ENCODE measurements around the gene CHST11.

CHST11 gene

GRCh38 chr12:104434129-104434528 lies 22.6 kb upstream of the CHST11 start:
- Histone ChIP-seq H3K79me2 (ENCODE audit: control insufficient read depth, low read length) (no peaks in the 10 kb centered on the region), H3K4me3 (ENCODE audit: low read length) (no peak overlapping the region), H3K9me2 (replicated peaks; ENCODE audit: control insufficient read depth, low read length) (no peaks in the 10 kb centered on the region), H4K20me1 (ENCODE audit: control insufficient read depth, insufficient read depth, low read depth, low read length) (no peaks in the 10 kb centered on the region), H3F3A (ENCODE audit: control insufficient read depth, insufficient read depth) (no peaks in the 10 kb centered on the region), H3K4me2 (ENCODE audit: low read length) (no peak overlapping the region), H3K4me1 (ENCODE audit: control insufficient read depth, low read length) (no peaks in the 10 kb centered on the region), H3K27me3 (ENCODE audit: control insufficient read depth, low read length) (peaks cover 12% of the 10 kb centered on the region; the same call in 1 of the 2 replicates), H3K27ac (ENCODE audit: low read depth, low read length) (no peak overlapping the region), H3K9me3 (ENCODE audit: control insufficient read depth, insufficient read depth, low read length) (no peaks in the 10 kb centered on the region), H3K36me3 (ENCODE audit: control insufficient read depth, low read length) (no peaks in the 10 kb centered on the region)
- no peak for TF ChIP-seq EZH2phosphoT487 (IDR thresholded peaks at IDR 0.05; ENCODE audit: borderline replicate concordance, low read length)
- TF ChIP-seq CTCF (IDR thresholded peaks at IDR 0.05; ENCODE audit: low read depth, low read length, poor library complexity, severe bottlenecking), result no peak

GRCh38 chr12:104435175-104435574 lies 21.6 kb upstream of the CHST11 start:
- no peaks in the 10 kb centered on the region for H3K9me3 ChIP-seq (ENCODE audit: control insufficient read depth, insufficient read depth, low read length)
- no peaks in the 10 kb centered on the region for H3K4me1 ChIP-seq (ENCODE audit: control insufficient read depth, low read length)
- peaks cover 12% of the 10 kb centered on the region; the same call in 1 of the 2 replicates for H3K27me3 ChIP-seq (ENCODE audit: control insufficient read depth, low read length)
- H3F3A ChIP-seq (ENCODE audit: control insufficient read depth, insufficient read depth), result no peaks in the 10 kb centered on the region
- H3K9me2 ChIP-seq (replicated peaks; ENCODE audit: control insufficient read depth, low read length), result no peaks in the 10 kb centered on the region
- no peak overlapping the region for H3K4me2 ChIP-seq (ENCODE audit: low read length)
- no peak for TF ChIP-seq CTCF (IDR thresholded peaks at IDR 0.05; ENCODE audit: low read depth, low read length, poor library complexity, severe bottlenecking)
- TF ChIP-seq EZH2phosphoT487 (IDR thresholded peaks at IDR 0.05; ENCODE audit: borderline replicate concordance, low read length), result no peak
- H3K27ac ChIP-seq (ENCODE audit: low read depth, low read length), result no peak overlapping the region
- no peak overlapping the region for H3K4me3 ChIP-seq (ENCODE audit: low read length)
- H3K36me3 ChIP-seq (ENCODE audit: control insufficient read depth, low read length), result no peaks in the 10 kb centered on the region
- H3K79me2 ChIP-seq (ENCODE audit: control insufficient read depth, low read length), result no peaks in the 10 kb centered on the region
- no peaks in the 10 kb centered on the region for H4K20me1 ChIP-seq (ENCODE audit: control insufficient read depth, insufficient read depth, low read depth, low read length)

GRCh38 chr12:104435765-104436164 lies 21.0 kb upstream of the CHST11 start:
- Histone ChIP-seq H3F3A (ENCODE audit: control insufficient read depth, insufficient read depth) (no peaks in the 10 kb centered on the region), H3K36me3 (ENCODE audit: control insufficient read depth, low read length) (no peaks in the 10 kb centered on the region), H3K79me2 (ENCODE audit: control insufficient read depth, low read length) (no peaks in the 10 kb centered on the region), H3K9me3 (ENCODE audit: control insufficient read depth, insufficient read depth, low read length) (no peaks in the 10 kb centered on the region), H4K20me1 (ENCODE audit: control insufficient read depth, insufficient read depth, low read depth, low read length) (no peaks in the 10 kb centered on the region), H3K27ac (ENCODE audit: low read depth, low read length) (no peak overlapping the region), H3K4me3 (ENCODE audit: low read length) (no peak overlapping the region), H3K4me2 (ENCODE audit: low read length) (no peak overlapping the region), H3K9me2 (replicated peaks; ENCODE audit: control insufficient read depth, low read length) (no peaks in the 10 kb centered on the region), H3K27me3 (ENCODE audit: control insufficient read depth, low read length) (peaks cover 12% of the 10 kb centered on the region; the same call in 1 of the 2 replicates), H3K4me1 (ENCODE audit: control insufficient read depth, low read length) (no peaks in the 10 kb centered on the region)
- no peak for TF ChIP-seq EZH2phosphoT487 (IDR thresholded peaks at IDR 0.05; ENCODE audit: borderline replicate concordance, low read length)
- TF ChIP-seq CTCF (IDR thresholded peaks at IDR 0.05; ENCODE audit: low read depth, low read length, poor library complexity, severe bottlenecking), result no peak

All from DOHH2 (cell line).